ENCODE data around the gene OVCA2. TPM values are rescaled to one million over a fixed set of nuclear protein-coding genes. Genes with fewer than 3 reads are reported as not detected.

The OVCA2 gene
- total RNA-seq, 1 experiment from 2014 or later = 42.5 TPM

- ChIA-PET POLR2A (no interaction called here), CTCF (no interaction called here)
- no peak overlapping the region for H3K27ac ChIP-seq (ENCODE audit: low read length)
- no peaks in the 10 kb centered on the region for H3K36me3 ChIP-seq (ENCODE audit: control insufficient read depth, insufficient read depth, low read length)
- TF ChIP-seq SIN3A (IDR thresholded peaks at IDR 0.05; ENCODE audit: borderline replicate concordance, insufficient read depth, low read depth, low read length) (no peak), TCF7L2 (IDR thresholded peaks at IDR 0.05; ENCODE audit: low read depth, low read length) (no peak), CTCF (IDR thresholded peaks at IDR 0.05) (no peak), POLR2AphosphoS5 (IDR thresholded peaks at IDR 0.05; ENCODE audit: low read depth, low read length) (no peak)
- in situ Hi-C loops (cut with HindIII; ENCODE audit: low pct_unique_long_range_greater_than_20kb, low sequenced_read_pairs) (no loop called here), intact Hi-C loops (cut with micrococcal nuclease; ENCODE audit: unreplicated experiment) (no loop called here)
- no TSS peak for BruUV-seq (replicated peaks)
- H3K4me3 ChIP-seq (ENCODE audit: low read depth in 2 of 2, low read length in 2 of 2) = no peak overlapping the region
- no peaks in the 10 kb centered on the region for H3K27me3 ChIP-seq (ENCODE audit: control insufficient read depth, insufficient read depth, low read length)
- ATAC-seq (no peak), DNase-seq (ENCODE audit: low read depth, low spot score) (no peak)
- no peaks in the 10 kb centered on the region for H3K9me3 ChIP-seq (ENCODE audit: control insufficient read depth, insufficient read depth, low read depth, low read length)
- H3K4me1 ChIP-seq (ENCODE audit: control insufficient read depth, insufficient read depth, low read length) = peaks cover 10% of the 10 kb centered on the region; the same call in 1 of the 2 replicates
These were observed 47.1 kb upstream of the OVCA2 start for GRCh38 chr17:1994707-1995106.

- H3K27me3 ChIP-seq (ENCODE audit: control insufficient read depth, insufficient read depth, low read length) = no peaks in the 10 kb centered on the region
- H3K36me3 ChIP-seq (ENCODE audit: control insufficient read depth, insufficient read depth, low read length) = no peaks in the 10 kb centered on the region
- H3K9me3 ChIP-seq (ENCODE audit: control insufficient read depth, insufficient read depth, low read depth, low read length) = no peaks in the 10 kb centered on the region
- no peak for DNase-seq (ENCODE audit: low read depth, low spot score)
- CTCF ChIA-PET = no interaction called here
- TF ChIP-seq, protein P1, sequence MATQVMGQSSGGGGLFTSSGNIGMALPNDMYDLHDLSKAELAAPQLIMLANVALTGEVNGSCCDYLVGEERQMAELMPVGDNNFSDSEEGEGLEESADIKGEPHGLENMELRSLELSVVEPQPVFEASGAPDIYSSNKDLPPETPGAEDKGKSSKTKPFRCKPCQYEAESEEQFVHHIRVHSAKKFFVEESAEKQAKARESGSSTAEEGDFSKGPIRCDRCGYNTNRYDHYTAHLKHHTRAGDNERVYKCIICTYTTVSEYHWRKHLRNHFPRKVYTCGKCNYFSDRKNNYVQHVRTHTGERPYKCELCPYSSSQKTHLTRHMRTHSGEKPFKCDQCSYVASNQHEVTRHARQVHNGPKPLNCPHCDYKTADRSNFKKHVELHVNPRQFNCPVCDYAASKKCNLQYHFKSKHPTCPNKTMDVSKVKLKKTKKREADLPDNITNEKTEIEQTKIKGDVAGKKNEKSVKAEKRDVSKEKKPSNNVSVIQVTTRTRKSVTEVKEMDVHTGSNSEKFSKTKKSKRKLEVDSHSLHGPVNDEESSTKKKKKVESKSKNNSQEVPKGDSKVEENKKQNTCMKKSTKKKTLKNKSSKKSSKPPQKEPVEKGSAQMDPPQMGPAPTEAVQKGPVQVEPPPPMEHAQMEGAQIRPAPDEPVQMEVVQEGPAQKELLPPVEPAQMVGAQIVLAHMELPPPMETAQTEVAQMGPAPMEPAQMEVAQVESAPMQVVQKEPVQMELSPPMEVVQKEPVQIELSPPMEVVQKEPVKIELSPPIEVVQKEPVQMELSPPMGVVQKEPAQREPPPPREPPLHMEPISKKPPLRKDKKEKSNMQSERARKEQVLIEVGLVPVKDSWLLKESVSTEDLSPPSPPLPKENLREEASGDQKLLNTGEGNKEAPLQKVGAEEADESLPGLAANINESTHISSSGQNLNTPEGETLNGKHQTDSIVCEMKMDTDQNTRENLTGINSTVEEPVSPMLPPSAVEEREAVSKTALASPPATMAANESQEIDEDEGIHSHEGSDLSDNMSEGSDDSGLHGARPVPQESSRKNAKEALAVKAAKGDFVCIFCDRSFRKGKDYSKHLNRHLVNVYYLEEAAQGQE (IDR thresholded peaks at IDR 0.05; ENCODE audit: insufficient read depth in 1 of 2, low read depth in 2 of 2, low read length in 1 of 2) = no peak
- TF ChIP-seq POLR2AphosphoS5 (IDR thresholded peaks at IDR 0.05; ENCODE audit: low read depth, low read length) (no peak), TCF7L2 (IDR thresholded peaks at IDR 0.05; ENCODE audit: low read depth, low read length) (no peak), CTCF (IDR thresholded peaks at IDR 0.05) (no peak), SIN3A (IDR thresholded peaks at IDR 0.05; ENCODE audit: borderline replicate concordance, insufficient read depth, low read depth, low read length) (no peak)
- no peak overlapping the region for H3K27ac ChIP-seq (ENCODE audit: low read length)
- H3K4me1 ChIP-seq (ENCODE audit: control insufficient read depth, insufficient read depth, low read length) = peaks cover 13% of the 10 kb centered on the region; the same call in 1 of the 2 replicates
- ATAC-seq = no peak
- in situ Hi-C loops (cut with HindIII; ENCODE audit: low pct_unique_long_range_greater_than_20kb, low sequenced_read_pairs) (no loop called here), intact Hi-C loops (cut with micrococcal nuclease; ENCODE audit: unreplicated experiment) (no loop called here)
- POLR2A ChIA-PET = no interaction called here
- H3K4me3 ChIP-seq (ENCODE audit: low read depth in 2 of 2, low read length in 2 of 2) = no peak overlapping the region
- BruUV-seq (replicated peaks) = no TSS peak
These were observed 46.4 kb upstream of the OVCA2 start for GRCh38 chr17:1995321-1995892.
